NCI-H524 treated with DMSO at 0.1 percent for 48 hours (cell line): ENCODE results near the gene CARD9.
"Not testable (repeated sequence)": the region's sequence is repeated elsewhere in the genome, so short reads cannot be mapped to it uniquely, and the experiment has no call there.

Source experiments
- DNase-seq: peaks from one replicate; lab custom pipeline; 2025; lab: John Stamatoyannopoulos, UW

Gene CARD9, protein sequence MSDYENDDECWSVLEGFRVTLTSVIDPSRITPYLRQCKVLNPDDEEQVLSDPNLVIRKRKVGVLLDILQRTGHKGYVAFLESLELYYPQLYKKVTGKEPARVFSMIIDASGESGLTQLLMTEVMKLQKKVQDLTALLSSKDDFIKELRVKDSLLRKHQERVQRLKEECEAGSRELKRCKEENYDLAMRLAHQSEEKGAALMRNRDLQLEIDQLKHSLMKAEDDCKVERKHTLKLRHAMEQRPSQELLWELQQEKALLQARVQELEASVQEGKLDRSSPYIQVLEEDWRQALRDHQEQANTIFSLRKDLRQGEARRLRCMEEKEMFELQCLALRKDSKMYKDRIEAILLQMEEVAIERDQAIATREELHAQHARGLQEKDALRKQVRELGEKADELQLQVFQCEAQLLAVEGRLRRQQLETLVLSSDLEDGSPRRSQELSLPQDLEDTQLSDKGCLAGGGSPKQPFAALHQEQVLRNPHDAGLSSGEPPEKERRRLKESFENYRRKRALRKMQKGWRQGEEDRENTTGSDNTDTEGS

DNA sequence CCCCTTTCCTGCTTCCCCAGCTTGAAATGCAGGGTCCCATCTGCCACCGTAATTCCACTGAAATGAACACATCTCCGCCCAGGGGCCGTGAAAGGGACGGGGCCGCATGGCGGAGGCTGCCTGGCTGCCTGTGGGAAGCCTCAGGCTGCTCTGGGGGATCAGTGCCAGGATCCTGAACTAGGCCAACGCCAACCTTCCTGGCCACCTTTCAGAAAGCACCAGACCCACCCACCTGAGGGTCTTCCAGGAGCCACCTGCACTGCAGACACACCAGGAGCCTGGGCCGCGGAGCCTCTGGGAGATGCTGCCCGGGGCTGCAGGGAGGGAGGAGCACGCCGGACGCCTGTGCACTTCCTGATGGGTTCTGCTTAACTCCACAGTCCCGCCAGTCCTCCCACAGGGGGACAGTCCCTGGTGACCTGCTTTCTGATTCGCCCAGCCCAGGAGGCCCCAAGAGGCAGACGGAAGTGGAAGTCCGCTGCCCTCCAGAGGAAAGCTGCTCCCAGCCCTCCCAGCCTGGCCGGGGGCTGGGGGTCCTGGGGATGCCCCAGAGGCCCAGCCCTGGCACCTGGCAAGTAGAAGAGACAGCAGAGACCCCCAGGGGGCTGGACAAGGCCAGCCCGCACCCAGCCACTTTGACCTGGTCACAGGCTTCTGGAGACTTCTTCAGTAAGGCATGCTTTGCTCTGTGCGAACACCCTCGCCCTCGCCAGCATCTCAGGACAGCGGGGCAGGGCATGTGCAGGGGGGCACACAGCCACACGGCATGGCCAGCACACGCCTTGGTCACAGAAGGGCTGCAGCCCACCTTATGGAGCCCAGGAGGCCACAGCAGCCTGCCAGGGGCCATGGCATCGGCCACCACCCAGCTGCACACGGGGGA lies at the start of gene CARD9:
TSS of gene CARD9 (minus strand) at position 370 of the 883 bp plus-strand sequence. CDS start 1,591 bp downstream, outside the sequence.
- DNase-seq = no peak

GRCh38 chr9:136422876-136423275 lies 49.4 kb upstream of the CARD9 start:
- no peak for DNase-seq

DNA sequence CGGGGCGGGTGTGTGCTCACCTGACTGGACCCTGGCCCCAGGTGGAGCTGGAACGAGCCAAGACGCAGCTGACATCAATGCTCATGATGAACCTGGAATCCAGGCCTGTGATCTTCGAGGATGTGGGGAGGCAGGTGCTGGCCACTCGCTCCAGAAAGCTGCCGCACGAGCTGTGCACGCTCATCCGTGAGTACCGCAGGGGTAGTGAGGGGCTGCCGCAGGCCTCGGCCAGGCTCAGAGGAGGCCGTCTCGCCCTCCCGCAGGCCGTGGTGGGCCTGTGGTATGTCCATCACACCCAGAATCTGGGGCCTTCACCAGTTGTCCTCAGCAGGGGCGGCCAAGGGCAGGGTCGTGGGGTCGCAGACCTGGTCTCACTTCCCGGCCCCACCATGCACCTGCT lies 48.3 kb upstream of the CARD9 start:
- no peak for DNase-seq

- DNase-seq = no peak
Observed at GRCh38 chr9:136419092-136419420, 45.6 kb upstream of the CARD9 start.

- DNase-seq = no peak
Observed at GRCh38 chr9:136418182-136419091, 45.0 kb upstream of the CARD9 start.

DNA sequence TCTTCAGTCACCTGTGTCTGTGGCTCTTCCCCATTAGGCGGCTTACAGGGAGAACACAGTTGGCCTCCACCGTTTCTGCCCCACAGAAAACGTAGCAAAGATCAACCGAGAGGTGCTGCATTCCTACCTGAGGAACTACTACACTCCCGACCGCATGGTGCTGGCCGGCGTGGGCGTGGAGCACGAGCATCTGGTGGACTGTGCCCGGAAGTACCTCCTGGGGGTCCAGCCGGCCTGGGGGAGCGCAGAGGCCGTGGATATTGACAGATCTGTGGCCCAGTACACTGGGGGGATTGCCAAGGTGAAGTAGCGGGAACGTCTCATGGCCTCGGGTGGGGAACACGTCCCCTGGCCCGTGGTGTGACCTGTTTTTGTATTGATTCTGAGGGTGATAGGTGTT lies 43.4 kb upstream of the CARD9 start:
- DNase-seq = no peak

DNA sequence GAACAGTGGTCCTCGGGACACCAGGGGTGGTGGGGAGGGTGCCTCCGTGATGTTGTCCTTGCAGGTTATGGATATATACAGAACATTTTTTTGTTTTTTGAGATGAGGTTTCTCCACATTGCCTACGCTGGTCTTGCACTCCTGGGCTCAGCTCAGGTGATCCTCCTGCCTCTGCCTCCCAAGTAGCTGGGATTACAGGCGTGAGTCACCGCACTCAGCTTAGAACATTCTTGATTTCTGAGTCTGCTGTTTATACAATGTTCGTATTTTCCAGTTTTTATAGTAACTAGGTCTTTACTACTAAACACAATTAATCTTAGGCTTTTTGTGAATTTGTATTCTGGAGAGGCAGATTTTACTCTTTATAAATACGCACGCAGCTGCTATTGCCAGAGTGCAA lies 43.0 kb upstream of the CARD9 start:
- DNase-seq = no peak

DNA sequence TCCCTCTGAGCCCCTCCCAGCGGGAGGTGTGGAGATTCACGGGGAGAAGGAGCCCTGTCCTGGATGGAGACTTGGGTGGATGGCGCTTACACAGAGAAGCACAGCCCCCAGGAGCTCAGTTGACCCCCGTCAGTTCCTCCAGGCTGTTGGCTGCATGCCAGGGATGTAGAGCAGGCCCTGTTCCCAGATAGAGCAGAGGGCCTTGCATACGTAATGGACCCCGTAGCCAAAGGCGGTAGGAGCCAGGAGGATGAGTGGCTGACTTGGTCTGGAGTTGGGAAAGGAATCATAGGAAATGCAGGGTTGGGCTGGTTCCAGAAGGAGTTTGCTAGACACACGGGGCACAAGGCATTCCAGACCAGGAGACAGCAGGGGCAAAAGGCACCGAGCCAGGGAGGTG lies 39.5 kb upstream of the CARD9 start:
- no peak for DNase-seq

- no peak for DNase-seq
Observed at GRCh38 chr9:136411378-136411777, 37.9 kb upstream of the CARD9 start.

DNA sequence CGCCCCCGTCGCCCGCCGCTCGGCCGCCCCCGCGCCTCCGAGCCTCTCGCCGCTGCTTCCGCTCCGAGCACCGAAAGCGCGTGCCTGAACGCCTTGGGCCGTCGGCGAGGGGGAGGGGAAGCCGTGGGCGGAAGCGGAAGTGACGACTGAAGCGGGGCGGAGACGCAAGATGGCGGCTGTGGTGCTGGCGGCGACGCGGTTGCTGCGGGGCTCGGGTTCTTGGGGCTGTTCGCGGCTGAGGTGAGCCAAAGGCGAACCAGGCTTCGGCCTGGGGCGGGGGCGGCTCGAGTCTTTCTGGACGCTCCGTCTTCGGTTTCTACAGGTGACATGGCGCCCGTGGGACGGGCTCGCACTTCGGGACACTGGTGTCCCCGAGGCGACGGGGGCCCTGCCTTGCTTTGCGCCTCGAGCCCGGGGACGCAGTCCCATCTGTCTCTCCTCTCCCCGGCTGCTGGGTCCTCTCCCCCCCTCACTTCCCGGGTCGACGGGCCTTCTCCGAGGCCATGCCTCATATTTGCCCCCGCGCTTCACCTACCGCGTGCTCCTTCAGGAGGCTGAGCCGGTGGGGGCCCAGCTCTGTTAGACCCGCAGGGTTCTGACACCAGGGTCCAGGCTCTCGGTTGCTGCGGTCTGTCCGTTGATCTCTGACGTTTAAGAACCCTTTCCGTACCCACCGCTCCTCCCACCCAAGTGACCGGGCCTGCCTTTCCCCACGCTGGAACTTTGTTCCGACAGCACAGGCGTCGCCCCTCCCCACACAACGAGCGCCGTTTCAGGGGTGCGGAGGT lies 37.2 kb upstream of the CARD9 start, which contains the start of the genes ENTR1 and PMPCA:
TSS of gene ENTR1 (minus strand) at position 115 of the 788 bp plus-strand sequence. CDS start 217 bp downstream, outside the sequence.
TSS of gene PMPCA (plus strand) at position 159 of the 788 bp plus-strand sequence. CDS start at position 170, 11 bp downstream.
- peak; percentile 44 for DNase-seq

GRCh38 chr9:136409557-136410455 lies 36.3 kb upstream of the CARD9 start:
- no peak for DNase-seq

GRCh38 chr9:136407911-136408310 lies 34.4 kb upstream of the CARD9 start:
- DNase-seq = no peak

DNA sequence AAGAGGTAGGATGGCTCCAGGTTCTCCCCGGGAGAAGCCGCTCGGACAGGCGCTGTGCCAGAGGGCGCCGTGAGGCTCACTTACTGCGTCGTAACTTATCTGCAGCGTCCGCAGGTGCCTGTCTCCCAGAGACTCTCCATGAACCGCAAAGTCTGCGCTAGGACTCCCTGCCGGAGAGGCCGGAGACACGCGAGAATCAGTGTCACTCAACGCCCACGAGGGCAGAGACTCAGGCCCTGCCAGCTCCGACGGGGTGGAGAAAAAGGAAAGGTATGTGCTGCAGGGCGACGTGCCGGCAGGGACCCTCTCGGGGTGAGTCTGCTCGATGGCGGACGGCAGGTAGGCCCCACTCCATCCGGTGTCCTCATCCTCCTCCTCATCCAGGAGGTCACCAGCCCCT lies 33.6 kb upstream of the CARD9 start:
- not testable (repeated sequence) for DNase-seq

GRCh38 chr9:136405904-136406303 lies 32.4 kb upstream of the CARD9 start:
- DNase-seq = not testable (repeated sequence)

- DNase-seq = no peak
Observed at GRCh38 chr9:136405481-136405880, 32.0 kb upstream of the CARD9 start.

DNA sequence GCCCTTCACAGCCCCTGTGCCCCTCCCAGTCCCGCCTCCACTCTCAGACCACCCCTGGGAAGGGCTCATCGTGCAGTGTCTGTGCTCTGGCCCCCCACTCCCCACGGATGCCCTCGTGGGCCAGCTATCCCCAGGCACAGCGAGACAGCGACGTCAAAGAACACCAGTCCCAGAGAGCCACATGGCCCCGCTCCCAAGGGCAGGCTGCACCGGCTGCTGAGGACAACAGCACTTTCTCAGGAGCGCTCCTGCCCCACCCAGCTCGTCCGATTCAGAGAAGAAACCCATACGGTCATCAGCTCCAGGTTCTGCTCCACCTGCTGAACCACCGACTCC lies 31.3 kb upstream of the CARD9 start:
- DNase-seq = no peak

DNA sequence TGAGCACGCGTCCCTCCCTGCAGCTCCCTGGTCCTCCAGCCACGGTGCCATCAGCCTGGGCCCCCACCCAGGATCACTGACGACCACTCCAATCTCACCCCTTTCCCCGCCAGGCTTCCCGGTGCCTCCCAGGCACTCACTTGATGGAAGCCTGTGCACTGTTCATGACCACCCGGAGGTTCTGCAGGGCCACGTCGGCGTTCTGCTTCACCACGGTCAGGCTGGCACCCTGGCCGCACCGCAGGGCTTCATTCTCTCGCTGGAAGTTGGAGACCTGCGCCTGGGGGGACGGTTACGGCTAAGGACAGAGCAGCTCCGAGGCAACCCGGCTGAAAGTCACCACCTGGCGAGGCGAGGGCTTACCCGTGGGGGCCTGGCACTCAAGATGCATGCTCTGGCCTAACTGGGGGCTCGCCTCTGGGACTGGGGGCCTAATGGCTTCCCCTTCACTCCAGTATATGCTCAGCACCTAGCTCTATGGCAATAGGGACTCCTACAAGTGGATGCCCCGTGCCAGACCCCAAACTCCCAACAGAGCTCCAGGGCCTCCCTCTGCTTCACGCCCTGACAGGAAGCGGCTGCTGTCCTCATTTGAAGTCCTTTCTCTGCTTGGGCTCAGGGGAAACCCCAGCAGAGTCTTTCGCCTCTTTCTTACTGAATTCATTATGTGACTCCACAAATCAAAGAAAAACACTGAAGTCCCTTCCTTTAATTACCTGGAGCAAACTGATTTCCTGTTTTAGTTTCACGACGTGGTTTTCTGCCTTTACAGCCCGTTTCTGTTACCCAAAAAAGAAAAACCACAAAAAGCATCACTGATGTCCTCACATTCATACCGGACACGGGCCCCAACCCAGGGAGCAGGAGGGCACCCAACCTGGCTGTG lies 30.7 kb upstream of the CARD9 start:
- no peak for DNase-seq

DNA sequence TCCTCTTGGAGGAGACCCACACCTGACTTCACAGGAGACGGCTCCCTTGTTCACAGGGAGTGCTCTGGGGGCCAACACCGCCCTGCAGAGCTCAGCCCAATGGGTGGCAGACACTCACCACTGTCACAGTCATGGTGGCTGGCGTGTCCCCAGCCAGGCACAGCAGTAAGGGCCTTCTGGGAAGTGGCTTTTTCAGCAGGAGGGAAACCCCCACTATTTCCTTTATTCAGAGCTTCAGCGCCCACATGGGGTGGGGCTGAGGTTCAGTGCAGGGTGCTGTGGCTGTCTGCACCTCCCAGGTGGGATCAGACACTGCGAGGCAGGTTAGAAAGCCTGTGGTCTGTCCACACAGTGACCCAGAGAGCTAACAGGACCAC lies 30.1 kb upstream of the CARD9 start:
- no peak for DNase-seq

- no peak for DNase-seq
Observed at GRCh38 chr9:136402067-136402466, 28.6 kb upstream of the CARD9 start.
